SK-N-MC (cell line): Measurements from ENCODE around the gene PCGF3.

Source experiments
- EZH2 ChIP-seq: fragments of 200-600 bp; sonication (generic); IDR thresholded peaks from one replicate; pipeline ENCODE4 v1.6.1; 2017; ENCODE audit warnings: antibody characterized with exemption
- FOXP2 ChIP-seq: optimal IDR thresholded peaks from 2 replicates; pipeline ENCODE3; 2011; ENCODE audit warnings: mild to moderate bottlenecking, moderate library complexity; ENCODE audit not compliant: insufficient read depth; ENCODE audit errors: extremely low read length, control extremely low read depth
- POLR2AphosphoS5 ChIP-seq: IDR thresholded peaks from 2 replicates; pipeline ENCODE4 v1.6.1; 2012; ENCODE audit warnings: mild to moderate bottlenecking, low read depth, low read length, borderline replicate concordance

- no peak for TF ChIP-seq POLR2AphosphoS5
- TF ChIP-seq EZH2, result no peak
- TF ChIP-seq FOXP2, result no peak
Measured at GRCh38 chr4:766559-767283, 61.1 kb downstream of the PCGF3 start.
